Fibroblast of pulmonary artery (primary cell): ENCODE results near the gene GSC2.

Source experiments
- DNase-seq: peaks from one replicate; pipeline ENCODE4 v3.0.0-alpha.2; 2010; ENCODE audit warnings: low read depth
- H3K4me3 ChIP-seq: replicated peaks from 2 replicates; pipeline ENCODE4 v1.5.1; 2011; ENCODE audit warnings: low read depth, mild to moderate bottlenecking, control low read depth, low read length, moderate library complexity
- CTCF ChIP-seq: IDR thresholded peaks from 2 replicates; pipeline ENCODE4 v1.5.1; 2011; ENCODE audit warnings: mild to moderate bottlenecking, control low read depth, low read length, inconsistent platforms; ENCODE audit errors: missing control alignments

GSC2 gene

GRCh38 chr22:19136915-19137314, 13.2 kb downstream of the GSC2 start:
- H3K4me3 ChIP-seq, result no peak overlapping the region

GRCh38 chr22:19134874-19135273, 15.2 kb downstream of the GSC2 start:
- no peak for TF ChIP-seq CTCF
- H3K4me3 ChIP-seq, result no peak overlapping the region
- DNase-seq, result no peak

More at GRCh38 chr22:19136915-19137314, 13.2 kb downstream of the GSC2 start:
- no peak for DNase-seq
- TF ChIP-seq CTCF, result no peak

- no peak for TF ChIP-seq CTCF
These were observed 15.8 kb downstream of the GSC2 start for GRCh38 chr22:19134176-19134831.

GRCh38 chr22:19133561-19133960, 16.5 kb downstream of the GSC2 start:
- no peak for DNase-seq
- H3K4me3 ChIP-seq, result no peak overlapping the region
- no peak for TF ChIP-seq CTCF

More at GRCh38 chr22:19134176-19134831, 15.8 kb downstream of the GSC2 start:
- H3K4me3 ChIP-seq, result no peak overlapping the region
- DNase-seq, result no peak

GRCh38 chr22:19132693-19133400, 17.2 kb downstream of the GSC2 start:
- no peak for DNase-seq
- TF ChIP-seq CTCF, result no peak
- H3K4me3 ChIP-seq, result no peak overlapping the region

GRCh38 chr22:19132153-19132552, 17.9 kb downstream of the GSC2 start:
- no peak for DNase-seq
- no peak overlapping the region for H3K4me3 ChIP-seq
- no peak for TF ChIP-seq CTCF

- H3K4me3 ChIP-seq, result no peak overlapping the region
- DNase-seq, result no peak
- no peak for TF ChIP-seq CTCF
These were observed 18.4 kb downstream of the GSC2 start for GRCh38 chr22:19131685-19132015.
